Endothelial cell of umbilical vein (primary cell): ENCODE measurements around the gene CHMP1A. TPM values are rescaled to one million over a fixed set of nuclear protein-coding genes. Genes with fewer than 3 reads are reported as not detected.

ENCODE experiments used
- BruUV-seq: library from RNA; stranded (reverse); fragments of 400-500 nt; replicated peaks from 2 replicates; lab custom pipeline; 2021; lab: Mats Ljungman, UMichigan
- CTCF ChIA-PET: fragments of 300-600, 350-600 bp; sonication (Branson Sonifier 250); formaldehyde crosslinking; loops from one replicate; lab custom pipeline; 2021; ENCODE audit warnings: antibody characterized with exemption, inconsistent platforms; lab: Charles Lee
- POLR2A ChIA-PET: fragments of 300-600, 350-600 bp; sonication (Branson Sonifier 250); formaldehyde crosslinking; loops from one replicate; lab custom pipeline; 2021; ENCODE audit warnings: antibody characterized with exemption, inconsistent platforms; lab: Charles Lee
- DNase-seq: peaks from one replicate; pipeline ENCODE4 v3.0.0-alpha.2; 2011; ENCODE audit warnings: low read depth, low spot score
- FAIRE-seq: peaks from 2 replicates; lab custom pipeline; 2011; peaks lifted over from hg19 to GRCh38; lab: Jason Lieb, UNC
- H2AFZ ChIP-seq: 2 replicates; pipeline ENCODE4 v1.6.0; 2012; ENCODE audit warnings: low read depth, low read length, control low read depth, inconsistent platforms
- H3K27ac ChIP-seq: 2 replicates; pipeline ENCODE4 v1.5.1; 2011; ENCODE audit warnings: low read depth, mild to moderate bottlenecking, control low read depth, low read length, moderate library complexity; ENCODE audit not compliant: insufficient read depth
- H3K27me3 ChIP-seq, 2 experiments: 2 replicates each; pipeline versions ENCODE4 v1.6.0 to v1.6.1; 2011; ENCODE audit warnings: low read length in 2 of 2, mixed read lengths in 1 of 2; ENCODE audit not compliant: control insufficient read depth in 2 of 2, insufficient read depth in 2 of 2
- H3K36me3 ChIP-seq, 2 experiments: 2 replicates in 1 of 2; 3 replicates in 1 of 2; pipeline ENCODE4 v1.5.1; 2011; ENCODE audit warnings: low read length in 2 of 2, mild to moderate bottlenecking in 1 of 2, moderate library complexity in 1 of 2; ENCODE audit not compliant: control insufficient read depth in 2 of 2, insufficient read depth in 2 of 2; ENCODE audit errors: extremely low read depth in 1 of 2
- H3K4me1 ChIP-seq: 3 replicates; pipeline ENCODE4 v1.5.1; 2011; ENCODE audit warnings: mild to moderate bottlenecking, low read length; ENCODE audit not compliant: control insufficient read depth, insufficient read depth; ENCODE audit errors: extremely low read depth
- H3K4me2 ChIP-seq: 2 replicates; pipeline ENCODE4 v1.6.1; 2011; ENCODE audit warnings: low read length, control low read depth, mixed read lengths; ENCODE audit not compliant: insufficient read depth
- H3K4me3 ChIP-seq, 3 experiments: fragments of 200-600 bp in 1 of 3; sonication (generic), shearing (Covaris generic) in 1 of 3; replicated peaks in 1 of 3; 2 replicates each; pipeline ENCODE4 v1.5.1; 2011 to 2016; ENCODE audit warnings: control low read depth in 3 of 3, low read length in 3 of 3, mild to moderate bottlenecking in 2 of 3, inconsistent platforms in 1 of 3, low read depth in 1 of 3, moderate library complexity in 1 of 3; ENCODE audit not compliant: insufficient read depth in 1 of 3
- H3K79me2 ChIP-seq: 2 replicates; pipeline ENCODE4 v1.6.0; 2012; ENCODE audit warnings: low read length, inconsistent platforms; ENCODE audit not compliant: control insufficient read depth, insufficient read depth
- H3K9ac ChIP-seq: replicated peaks from 2 replicates; pipeline ENCODE3; 2011; ENCODE audit warnings: low read length, control low read depth; ENCODE audit not compliant: insufficient read depth; ENCODE audit errors: extremely low read depth
- H3K9me1 ChIP-seq: replicated peaks from 3 replicates; pipeline ENCODE4 v1.6.0; 2011; ENCODE audit warnings: mild to moderate bottlenecking, low read length; ENCODE audit not compliant: control insufficient read depth, insufficient read depth; ENCODE audit errors: extremely low read depth
- H3K9me3 ChIP-seq: replicated peaks from 2 replicates; pipeline ENCODE4 v1.5.1; 2012; ENCODE audit warnings: low read length, inconsistent platforms; ENCODE audit not compliant: control insufficient read depth, insufficient read depth
- H4K20me1 ChIP-seq: replicated peaks from 2 replicates; pipeline ENCODE3; 2011; ENCODE audit warnings: mild to moderate bottlenecking, low read length; ENCODE audit not compliant: control insufficient read depth, insufficient read depth; ENCODE audit errors: extremely low read depth
- EZH2 ChIP-seq: IDR thresholded peaks from 2 replicates; pipeline ENCODE4 v1.6.1; 2012; ENCODE audit warnings: borderline replicate concordance, low read depth, mild to moderate bottlenecking, moderate library complexity, low read length, inconsistent platforms; ENCODE audit not compliant: severe bottlenecking
- FOS ChIP-seq: IDR thresholded peaks from 2 replicates; pipeline ENCODE4 v1.6.1; 2011; ENCODE audit warnings: mild to moderate bottlenecking, low read length, moderate library complexity, borderline replicate concordance; ENCODE audit not compliant: insufficient read depth
- GATA2 ChIP-seq: IDR thresholded peaks from 2 replicates; pipeline ENCODE4 v1.7.0; 2011; ENCODE audit warnings: low read depth, mild to moderate bottlenecking, moderate library complexity, mixed read lengths, low read length; ENCODE audit not compliant: insufficient read length, insufficient read depth
- JUN ChIP-seq: IDR thresholded peaks from 2 replicates; pipeline ENCODE4 v1.6.1; 2011; ENCODE audit warnings: borderline replicate concordance, low read depth; ENCODE audit not compliant: insufficient read length, insufficient read depth
- MYC ChIP-seq: IDR thresholded peaks from one replicate; pipeline ENCODE4 v1.6.1; 2011; ENCODE audit warnings: mild to moderate bottlenecking, low read depth, low read length
- POLR2A ChIP-seq: IDR thresholded peaks from 2 replicates; pipeline ENCODE4 v1.6.1; 2012; ENCODE audit warnings: low read depth, mild to moderate bottlenecking, control low read depth, low read length
- POLR2AphosphoS5 ChIP-seq: IDR thresholded peaks from 2 replicates; pipeline ENCODE4 v1.6.1; 2012; ENCODE audit warnings: low read depth, mild to moderate bottlenecking, control low read depth, low read length, moderate library complexity; ENCODE audit not compliant: insufficient read depth
- dilution Hi-C: fragments of 300-500 bp; cut with MboI; formaldehyde crosslinking; loops from one replicate; pipeline ENCODE4 v1.15.0; 2019; ENCODE audit warnings: low sequenced_read_pairs; ENCODE audit not compliant: extremely low pct_ligation_motif_present
- intact Hi-C: fragments of 100-400 bp; cut with micrococcal nuclease; formaldehyde crosslinking; loops from one replicate; pipeline ENCODE4 v1.10.0; 2022
- polyA plus RNA-seq, 4 experiments: library from polyadenylated mRNA; depleted of rRNA in 3 of 4; stranded (reverse) in 3 of 4; unstranded in 1 of 4; fragments of >200 nt; gene quantifications; 2 replicates each; pipeline versions ENCODE4 v1.2.1 to v1.2.3, GENCODE V29; 2011 to 2012; ENCODE audit warnings: missing spikeins in 1 of 4
- total RNA-seq: library from RNA; stranded (reverse); gene quantifications from 2 replicates; pipeline ENCODE4 v1.2.3, GENCODE V29; 2021
- TF ChIP-seq, protein P1 (sequence below), 2 donors: IDR thresholded peaks; 1 replicate in 1 of 2; 2 replicates in 1 of 2; pipeline ENCODE4 v1.5.1; 2011; ENCODE audit warnings: low read length in 2 of 2, mild to moderate bottlenecking in 2 of 2, moderate library complexity in 2 of 2, control low read depth in 1 of 2, inconsistent platforms in 1 of 2, low read depth in 1 of 2; ENCODE audit not compliant: insufficient read depth in 1 of 2; ENCODE audit errors: extremely low read depth in 1 of 2
- TF ChIP-seq, protein P2 (sequence below): IDR thresholded peaks from 2 replicates; pipeline ENCODE4 v1.6.1; 2011; ENCODE audit not compliant: insufficient read depth, insufficient read length

The CHMP1A gene
- total and polyA plus RNA-seq, 2 donors (not counting 3 experiments of a cell fraction or from before 2014, with no cell fraction given): 83.9 to 101 TPM

DNA sequence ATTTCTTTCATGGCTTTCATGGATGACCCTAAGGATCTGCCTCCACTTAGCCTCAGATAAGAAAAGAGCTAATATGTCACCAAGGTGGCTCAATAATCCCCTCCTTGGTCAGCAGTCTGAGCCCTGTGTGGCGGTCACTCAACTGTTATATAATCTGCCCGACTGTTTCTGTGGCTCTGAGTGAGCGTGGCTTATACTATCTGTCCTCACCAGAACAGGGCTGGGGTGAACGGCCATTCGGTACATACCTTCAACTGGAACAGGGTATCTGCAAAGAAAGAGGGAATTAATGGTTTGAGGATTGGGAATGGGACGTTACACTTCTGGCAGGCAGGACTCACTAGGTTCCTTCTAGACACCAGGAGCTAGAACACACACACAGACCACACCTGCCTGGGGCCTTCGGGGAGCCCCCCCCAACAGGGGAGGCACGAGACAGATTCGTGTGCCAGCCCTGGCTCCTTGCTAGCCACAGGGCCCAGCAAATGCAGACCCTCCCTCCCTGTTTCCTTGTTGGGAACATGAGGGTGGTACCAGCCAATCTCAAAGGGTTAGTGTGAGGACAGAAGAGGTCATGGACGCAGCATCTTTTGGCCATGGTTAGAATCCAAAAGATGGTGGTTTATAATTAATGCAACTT, 3.7 kb downstream of the CHMP1A start:
- H3K36me3 ChIP-seq: peaks cover 0 to 13% of the 10 kb centered on the region in 2 experiments
- H3K27ac ChIP-seq: no peak overlapping the region
- intact Hi-C loops: no loop called here
- no peaks in the 10 kb centered on the region for H3K9me3 ChIP-seq
- CTCF ChIA-PET: interaction anchor here (2.0 kb wide), 1 partner anchor 39 kb away, joined by 5 read pairs; no protein-coding TSS in a partner anchor
- DNase-seq (no peak), FAIRE-seq (no peak)
- H4K20me1 ChIP-seq: no peaks in the 10 kb centered on the region
- H3K4me2 ChIP-seq: no peak overlapping the region
- H3K9me1 ChIP-seq: no peaks in the 10 kb centered on the region
- H3K4me1 ChIP-seq: peaks cover 12% of the 10 kb centered on the region
- peaks cover 38% of the 10 kb centered on the region for H3K79me2 ChIP-seq
- H3K27me3 ChIP-seq: no peaks in the 10 kb centered on the region
- dilution Hi-C loops: no loop called here
- H3K9ac ChIP-seq: no peak overlapping the region
- no peak overlapping the region for H2AFZ ChIP-seq
- TF ChIP-seq FOS: no peak
- TF ChIP-seq EZH2: no peak
- no peak for TF ChIP-seq GATA2
- TF ChIP-seq JUN: no peak
- no peak for TF ChIP-seq POLR2AphosphoS5
- TF ChIP-seq, protein P1, sequence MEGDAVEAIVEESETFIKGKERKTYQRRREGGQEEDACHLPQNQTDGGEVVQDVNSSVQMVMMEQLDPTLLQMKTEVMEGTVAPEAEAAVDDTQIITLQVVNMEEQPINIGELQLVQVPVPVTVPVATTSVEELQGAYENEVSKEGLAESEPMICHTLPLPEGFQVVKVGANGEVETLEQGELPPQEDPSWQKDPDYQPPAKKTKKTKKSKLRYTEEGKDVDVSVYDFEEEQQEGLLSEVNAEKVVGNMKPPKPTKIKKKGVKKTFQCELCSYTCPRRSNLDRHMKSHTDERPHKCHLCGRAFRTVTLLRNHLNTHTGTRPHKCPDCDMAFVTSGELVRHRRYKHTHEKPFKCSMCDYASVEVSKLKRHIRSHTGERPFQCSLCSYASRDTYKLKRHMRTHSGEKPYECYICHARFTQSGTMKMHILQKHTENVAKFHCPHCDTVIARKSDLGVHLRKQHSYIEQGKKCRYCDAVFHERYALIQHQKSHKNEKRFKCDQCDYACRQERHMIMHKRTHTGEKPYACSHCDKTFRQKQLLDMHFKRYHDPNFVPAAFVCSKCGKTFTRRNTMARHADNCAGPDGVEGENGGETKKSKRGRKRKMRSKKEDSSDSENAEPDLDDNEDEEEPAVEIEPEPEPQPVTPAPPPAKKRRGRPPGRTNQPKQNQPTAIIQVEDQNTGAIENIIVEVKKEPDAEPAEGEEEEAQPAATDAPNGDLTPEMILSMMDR (IDR thresholded peaks at IDR 0.05; ENCODE audit: extremely low read depth in 1 of 2, insufficient read depth in 1 of 2, low read depth in 1 of 2, low read length in 2 of 2): no peak
- TF ChIP-seq, protein P2, sequence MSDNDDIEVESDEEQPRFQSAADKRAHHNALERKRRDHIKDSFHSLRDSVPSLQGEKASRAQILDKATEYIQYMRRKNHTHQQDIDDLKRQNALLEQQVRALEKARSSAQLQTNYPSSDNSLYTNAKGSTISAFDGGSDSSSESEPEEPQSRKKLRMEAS: no peak
- no peak for TF ChIP-seq POLR2A
- TF ChIP-seq MYC: no peak
- BruUV-seq: no TSS peak
- no peak overlapping the region for H3K4me3 ChIP-seq
- POLR2A ChIA-PET: no interaction called here
